Tibial nerve (tissue), 4 donors: Measurements from ENCODE around the gene KIF1B. TPM values are rescaled to one million over a fixed set of nuclear protein-coding genes. Genes with fewer than 3 reads are reported as not detected.
A peak's percentile ranks its signal among the peaks of the same experiment; 100 is the strongest.

Source experiments
- DNase-seq, 2 donors: peaks; one replicate each; pipeline ENCODE4 v3.0.0-alpha.2; 2019; ENCODE audit warnings: low spot score in 2 of 2
- H3K27ac ChIP-seq, 4 donors: fragments of 200-600 bp; sonication (generic) in 3 of 4; one replicate each; pipeline ENCODE4 v1.5.1; 2017 to 2019; ENCODE audit warnings: mild to moderate bottlenecking in 1 of 4
- H3K27me3 ChIP-seq, 2 donors: fragments of 200-600 bp; sonication (generic) in 1 of 2; one replicate each; pipeline versions ENCODE4 v1.5.1 to v1.6.0; 2017 to 2019
- H3K36me3 ChIP-seq, 3 donors: fragments of 200-600 bp; sonication (generic); one replicate each; pipeline ENCODE4 v1.5.1; 2018 to 2019
- H3K4me1 ChIP-seq, 4 donors: fragments of 200-600 bp; sonication (generic) in 3 of 4; one replicate each; pipeline ENCODE4 v1.5.1; 2017 to 2019
- H3K4me3 ChIP-seq, 4 donors: fragments of 200-600 bp; sonication (generic) in 3 of 4; one replicate each; pipeline ENCODE4 v1.5.1; 2017 to 2019; ENCODE audit warnings: mild to moderate bottlenecking in 1 of 4, moderate library complexity in 1 of 4
- H3K9me3 ChIP-seq, 4 donors: fragments of 200-600 bp; sonication (generic) in 3 of 4; one replicate each; pipeline ENCODE4 v1.5.1; 2017 to 2019
- EP300 ChIP-seq, 2 donors: sonication (generic); formaldehyde crosslinking; IDR thresholded peaks; one replicate each; pipeline ENCODE4 v1.6.1; 2017; ENCODE audit warnings: antibody characterized with exemption in 2 of 2, mild to moderate bottlenecking in 1 of 2
- POLR2A ChIP-seq, 2 donors: fragments of 450-650 bp; IDR thresholded peaks; one replicate each; pipeline ENCODE4 v1.6.1; 2017; ENCODE audit warnings: antibody characterized with exemption in 2 of 2, mild to moderate bottlenecking in 2 of 2, moderate library complexity in 2 of 2
- WGBS, 2 donors: methylation state at CpG; one replicate each; pipeline ENCODE4 v1.1.5; 2018; 5-methylcytosine and 5-hydroxymethylcytosine counted together
- total RNA-seq, 4 donors: library from RNA; depleted of rRNA; stranded (reverse); fragments of >200 nt; gene quantifications; one replicate each; pipeline ENCODE4 v1.1.0, GENCODE V29; 2016
- TF ChIP-seq, protein P1 (sequence below), 5 experiments: fragments of 200-600 bp in 3 of 5; fragments of 450-650 bp in 2 of 5; sonication (generic) in 3 of 5; IDR thresholded peaks; one replicate each; pipeline ENCODE4 v1.5.1; 2016 to 2019; ENCODE audit warnings: antibody characterized with exemption in 5 of 5, mild to moderate bottlenecking in 3 of 5, moderate library complexity in 2 of 5

KIF1B gene
- total RNA-seq, 4 donors from 2014 or later = 50.6 to 76.2 (median 66.0) TPM

DNA sequence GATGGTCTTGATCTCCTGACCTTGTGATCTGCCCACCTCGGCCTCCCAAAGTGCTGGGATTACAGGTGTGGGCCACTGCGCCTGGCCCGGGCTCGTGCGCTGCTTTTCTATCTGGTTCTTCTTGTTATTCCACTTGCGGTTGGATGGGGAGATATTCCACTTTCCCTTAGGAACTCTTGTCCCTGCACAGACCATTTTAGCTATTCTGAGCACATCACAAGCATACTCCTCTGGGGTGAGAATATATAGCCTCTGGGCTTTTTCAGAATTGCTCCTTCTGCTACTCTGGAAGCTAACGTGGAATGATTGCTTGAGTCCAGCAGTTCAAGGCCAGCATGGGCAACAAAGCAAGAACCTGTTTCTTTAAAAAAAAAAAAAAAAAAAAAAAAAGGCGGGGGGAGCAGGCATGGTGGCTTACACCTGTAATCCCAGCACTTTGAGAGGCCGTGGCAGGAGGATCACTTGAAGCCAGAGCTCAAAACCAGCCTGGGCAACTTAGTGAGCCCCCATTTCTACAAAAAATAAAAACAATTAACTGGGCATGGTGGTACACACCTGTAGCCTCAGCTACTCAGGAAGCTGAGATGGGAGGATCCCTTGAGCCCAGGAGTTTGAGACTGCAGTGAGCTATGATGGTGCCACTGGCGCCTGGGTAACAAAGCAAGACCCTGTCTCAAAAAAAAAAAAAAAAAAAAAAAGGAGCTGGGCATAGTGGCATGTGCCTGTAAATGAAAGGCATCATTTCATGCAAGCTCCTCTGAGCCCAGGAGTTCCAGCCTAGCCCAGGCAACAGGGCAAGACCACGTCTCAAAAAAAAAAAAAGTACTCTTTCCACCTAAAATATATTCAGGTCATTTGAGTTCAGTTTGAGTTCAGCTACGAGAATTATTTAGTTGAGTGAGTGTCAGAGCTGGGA is 176.6 kb downstream of the KIF1B start:
- Histone ChIP-seq H3K4me1 (peaks cover 0 to 30% (median 20%) of the 10 kb centered on the region in 4 donors), H3K9me3 (no peaks in the 10 kb centered on the region), H3K4me3 (peak overlapping the region in 1 of 4 donors; percentile 21), H3K36me3 (peaks cover 0 to 5% (median 0%) of the 10 kb centered on the region in 3 donors), H3K27ac (peak overlapping the region in 3 of 4 donors; percentile 55 to 79 (median 73)), H3K27me3 (no peaks in the 10 kb centered on the region)
- TF ChIP-seq, protein P1, sequence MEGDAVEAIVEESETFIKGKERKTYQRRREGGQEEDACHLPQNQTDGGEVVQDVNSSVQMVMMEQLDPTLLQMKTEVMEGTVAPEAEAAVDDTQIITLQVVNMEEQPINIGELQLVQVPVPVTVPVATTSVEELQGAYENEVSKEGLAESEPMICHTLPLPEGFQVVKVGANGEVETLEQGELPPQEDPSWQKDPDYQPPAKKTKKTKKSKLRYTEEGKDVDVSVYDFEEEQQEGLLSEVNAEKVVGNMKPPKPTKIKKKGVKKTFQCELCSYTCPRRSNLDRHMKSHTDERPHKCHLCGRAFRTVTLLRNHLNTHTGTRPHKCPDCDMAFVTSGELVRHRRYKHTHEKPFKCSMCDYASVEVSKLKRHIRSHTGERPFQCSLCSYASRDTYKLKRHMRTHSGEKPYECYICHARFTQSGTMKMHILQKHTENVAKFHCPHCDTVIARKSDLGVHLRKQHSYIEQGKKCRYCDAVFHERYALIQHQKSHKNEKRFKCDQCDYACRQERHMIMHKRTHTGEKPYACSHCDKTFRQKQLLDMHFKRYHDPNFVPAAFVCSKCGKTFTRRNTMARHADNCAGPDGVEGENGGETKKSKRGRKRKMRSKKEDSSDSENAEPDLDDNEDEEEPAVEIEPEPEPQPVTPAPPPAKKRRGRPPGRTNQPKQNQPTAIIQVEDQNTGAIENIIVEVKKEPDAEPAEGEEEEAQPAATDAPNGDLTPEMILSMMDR (IDR thresholded peaks at IDR 0.05) = no peak
- TF ChIP-seq POLR2A (IDR thresholded peaks at IDR 0.05) (no peak), EP300 (IDR thresholded peaks at IDR 0.05) (no peak)
- no peak for DNase-seq
- WGBS, 2 donors = 67 to 73% methylated on average over 12 of the region's 12 CpGs

DNA sequence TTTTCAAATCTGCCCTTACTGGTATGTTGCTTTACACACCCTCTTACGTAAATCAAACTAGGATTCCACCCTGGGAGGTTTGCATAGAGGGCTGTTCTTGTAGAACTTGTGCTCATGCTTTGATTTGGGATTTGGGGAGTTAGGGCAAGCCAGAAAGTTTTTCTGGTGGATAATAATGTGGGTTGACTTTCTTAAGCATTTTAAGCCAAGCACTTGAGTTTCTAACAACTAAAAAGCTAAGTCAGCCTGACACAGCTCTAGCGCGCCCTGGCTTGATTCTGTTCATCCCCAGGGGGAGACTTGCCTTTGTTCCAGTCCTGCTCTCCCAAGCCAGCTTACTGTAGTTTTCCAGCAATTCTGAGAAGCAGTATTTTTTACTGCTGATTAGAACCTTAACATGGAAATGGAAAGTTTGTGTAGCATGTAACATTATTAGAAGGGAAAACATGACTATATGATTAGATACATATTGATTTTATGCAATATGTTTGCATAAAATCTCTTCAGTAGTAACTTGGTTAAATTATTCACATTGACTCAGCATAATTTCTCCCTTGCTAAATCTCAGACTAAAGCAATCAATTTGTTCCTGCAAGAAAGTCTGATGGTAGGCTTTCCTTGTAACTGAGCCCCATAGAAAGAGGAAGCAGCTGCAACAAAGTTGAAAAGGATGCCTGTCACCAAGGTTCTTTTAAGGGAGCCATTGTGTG is 177.5 kb downstream of the KIF1B start:
- peaks cover 0 to 5% (median 0%) of the 10 kb centered on the region in 3 donors for H3K36me3 ChIP-seq
- TF ChIP-seq, protein P1 (IDR thresholded peaks at IDR 0.05) = no peak
- TF ChIP-seq EP300 (IDR thresholded peaks at IDR 0.05) = peak; percentile 7 to 26
- no peaks in the 10 kb centered on the region for H3K9me3 ChIP-seq
- WGBS, 2 donors = 3 to 7% methylated on average over 3 of the region's 3 CpGs
- peak overlapping the region in 3 of 4 donors; percentile 55 to 79 (median 73) for H3K27ac ChIP-seq
- peaks cover 0 to 30% (median 20%) of the 10 kb centered on the region in 4 donors for H3K4me1 ChIP-seq
- no peaks in the 10 kb centered on the region for H3K27me3 ChIP-seq
- H3K4me3 ChIP-seq = peak overlapping the region in 1 of 4 donors; percentile 21
- peak in 1 of 2 donors; percentile 41 for DNase-seq

DNA sequence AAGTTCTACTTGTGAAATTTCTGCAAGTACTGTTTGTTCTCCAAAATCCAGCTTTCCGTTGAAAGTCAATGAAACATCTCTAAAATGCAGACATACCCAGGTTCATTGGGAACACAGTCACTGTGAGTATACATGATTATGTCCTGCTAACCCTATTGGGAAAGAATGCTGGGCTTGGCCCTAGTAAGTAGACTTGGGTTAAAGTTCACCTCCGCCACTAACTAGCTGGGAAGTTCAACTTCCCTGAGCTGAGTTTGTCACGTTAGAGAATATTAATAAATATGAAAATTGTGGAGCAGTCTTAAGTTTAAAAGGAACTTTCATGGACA is 178.0 kb downstream of the KIF1B start:
- TF ChIP-seq EP300 (IDR thresholded peaks at IDR 0.05) = no peak
- TF ChIP-seq, protein P1 (IDR thresholded peaks at IDR 0.05) = no peak
- no peak for TF ChIP-seq POLR2A (IDR thresholded peaks at IDR 0.05)
- no peaks in the 10 kb centered on the region for H3K9me3 ChIP-seq
- 47% methylated on average over 3 of the region's 3 CpGs for WGBS, 2 donors
- peaks cover 0 to 30% (median 20%) of the 10 kb centered on the region in 4 donors for H3K4me1 ChIP-seq
- peaks cover 0 to 5% (median 0%) of the 10 kb centered on the region in 3 donors for H3K36me3 ChIP-seq
- H3K4me3 ChIP-seq = no peak overlapping the region
- no peaks in the 10 kb centered on the region for H3K27me3 ChIP-seq
- no peak for DNase-seq
- peak overlapping the region in 3 of 4 donors; percentile 21 to 73 (median 56) for H3K27ac ChIP-seq

DNA sequence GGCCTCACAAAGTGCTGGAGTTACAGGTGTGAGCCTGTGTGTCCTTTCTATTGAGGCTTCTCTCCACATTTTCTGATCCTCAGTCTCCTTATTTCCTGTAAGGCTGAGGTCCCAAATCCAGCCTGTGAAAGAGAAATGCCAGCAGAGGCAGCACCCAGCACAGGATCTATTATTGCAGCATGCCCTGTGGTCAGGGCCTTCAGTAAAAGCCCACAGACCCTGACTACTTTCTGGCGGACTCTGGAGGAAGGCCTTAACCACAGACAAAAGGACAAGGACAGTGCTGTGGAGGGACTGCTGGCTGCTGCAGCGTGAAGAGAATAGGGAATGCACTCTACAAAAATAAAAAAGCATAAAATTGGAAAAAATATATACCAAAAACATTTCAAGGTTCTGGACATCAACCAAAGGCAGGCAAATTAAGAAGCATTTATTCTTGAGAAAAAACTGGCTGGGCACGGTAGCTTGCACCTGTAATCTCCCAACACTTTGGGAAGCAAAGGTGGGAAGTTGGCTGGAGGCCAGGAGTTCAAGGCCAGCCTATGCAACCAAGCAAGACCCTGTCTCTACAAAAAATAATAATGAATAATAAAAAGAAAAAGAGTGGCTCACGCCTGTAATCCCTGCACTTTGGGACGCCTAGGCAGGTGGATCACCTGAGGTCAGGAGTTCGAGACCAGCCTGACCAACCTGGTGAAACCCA is 179.1 kb downstream of the KIF1B start:
- 93% methylated on average over 6 of the region's 6 CpGs for WGBS, 2 donors
- Histone ChIP-seq H3K4me3 (no peak overlapping the region), H3K27me3 (no peaks in the 10 kb centered on the region), H3K27ac (peak overlapping the region in 1 of 4 donors; percentile 29), H3K36me3 (no peaks in the 10 kb centered on the region), H3K4me1 (peaks cover 0 to 30% (median 20%) of the 10 kb centered on the region in 4 donors), H3K9me3 (peaks cover 0 to 6% (median 0%) of the 10 kb centered on the region in 4 donors)
- TF ChIP-seq, protein P1 (IDR thresholded peaks at IDR 0.05) = no peak
- TF ChIP-seq POLR2A (IDR thresholded peaks at IDR 0.05) (no peak), EP300 (IDR thresholded peaks at IDR 0.05) (no peak)
- DNase-seq = no peak
